Measurements from ENCODE around the gene MCU. TPM values are rescaled to one million over a fixed set of nuclear protein-coding genes. Genes with fewer than 3 reads are reported as not detected.

Gene MCU
- total RNA-seq, 2 donors from 2014 or later: 15.0 to 24.6 TPM

GRCh38 chr10:72782649-72783330, 90.8 kb downstream of the MCU start:
- TF ChIP-seq CTCF (IDR thresholded peaks at IDR 0.05): no peak
- ATAC-seq (ENCODE audit: insufficient number of reproducible peaks, low FRiP score, low read depth): no peak
- no peak for DNase-seq (ENCODE audit: low spot score)
- H3K27me3 ChIP-seq (replicated peaks; ENCODE audit: insufficient read depth): no peaks in the 10 kb centered on the region
- no peaks in the 10 kb centered on the region for H3K36me3 ChIP-seq
- peaks cover 21 to 36% of the 10 kb centered on the region in 2 donors for H3K4me1 ChIP-seq (ENCODE audit: control insufficient read depth in 1 of 2, low read depth in 2 of 2)
- H3K9me3 ChIP-seq: no peaks in the 10 kb centered on the region
- no peak overlapping the region for H3K27ac ChIP-seq
- H3K4me3 ChIP-seq: no peak overlapping the region

- Histone ChIP-seq H3K4me3 (no peak overlapping the region), H3K27me3 (replicated peaks; ENCODE audit: insufficient read depth) (no peaks in the 10 kb centered on the region), H3K9me3 (no peaks in the 10 kb centered on the region), H3K4me1 (ENCODE audit: control insufficient read depth in 1 of 2, low read depth in 2 of 2) (peaks cover 21 to 36% of the 10 kb centered on the region in 2 donors), H3K27ac (no peak overlapping the region), H3K36me3 (no peaks in the 10 kb centered on the region)
- ATAC-seq (ENCODE audit: insufficient number of reproducible peaks, low FRiP score, low read depth): no peak
- DNase-seq (ENCODE audit: low spot score): no peak
- no peak for TF ChIP-seq CTCF (IDR thresholded peaks at IDR 0.05)
Measured at GRCh38 chr10:72783410-72783833, 91.5 kb downstream of the MCU start.

- DNase-seq (ENCODE audit: low spot score) (no peak), ATAC-seq (ENCODE audit: insufficient number of reproducible peaks, low FRiP score, low read depth) (no peak)
- no peaks in the 10 kb centered on the region for H3K9me3 ChIP-seq
- H3K4me1 ChIP-seq (ENCODE audit: control insufficient read depth in 1 of 2, low read depth in 2 of 2): peaks cover 21 to 36% of the 10 kb centered on the region in 2 donors
- no peak overlapping the region for H3K27ac ChIP-seq
- peak overlapping the region; percentile 34 for H3K4me3 ChIP-seq
- no peak for TF ChIP-seq CTCF (IDR thresholded peaks at IDR 0.05)
- H3K27me3 ChIP-seq (replicated peaks; ENCODE audit: insufficient read depth): no peaks in the 10 kb centered on the region
- no peaks in the 10 kb centered on the region for H3K36me3 ChIP-seq
Measured at GRCh38 chr10:72784551-72785351, 92.8 kb downstream of the MCU start.

- ATAC-seq (ENCODE audit: insufficient number of reproducible peaks, low FRiP score, low read depth) (no peak), DNase-seq (ENCODE audit: low spot score) (no peak)
- H3K9me3 ChIP-seq: no peaks in the 10 kb centered on the region
- H3K27me3 ChIP-seq (replicated peaks; ENCODE audit: insufficient read depth): no peaks in the 10 kb centered on the region
- H3K4me3 ChIP-seq: no peak overlapping the region
- TF ChIP-seq CTCF (IDR thresholded peaks at IDR 0.05): no peak
- H3K4me1 ChIP-seq (ENCODE audit: control insufficient read depth in 1 of 2, low read depth in 2 of 2): peaks cover 26 to 36% of the 10 kb centered on the region in 2 donors
- no peak overlapping the region for H3K27ac ChIP-seq
- no peaks in the 10 kb centered on the region for H3K36me3 ChIP-seq
Measured at GRCh38 chr10:72785409-72785808, 93.5 kb downstream of the MCU start.

- Histone ChIP-seq H3K36me3 (no peaks in the 10 kb centered on the region), H3K9me3 (no peaks in the 10 kb centered on the region), H3K27me3 (replicated peaks; ENCODE audit: insufficient read depth) (no peaks in the 10 kb centered on the region), H3K4me1 (ENCODE audit: control insufficient read depth in 1 of 2, low read depth in 2 of 2) (peaks cover 11 to 20% of the 10 kb centered on the region in 2 donors), H3K27ac (no peak overlapping the region), H3K4me3 (no peak overlapping the region)
- DNase-seq (ENCODE audit: low spot score): no peak
- ATAC-seq (ENCODE audit: insufficient number of reproducible peaks, low FRiP score, low read depth): no peak
- no peak for TF ChIP-seq CTCF (IDR thresholded peaks at IDR 0.05)
Measured at GRCh38 chr10:72790216-72790990, 98.5 kb downstream of the MCU start.

Data from thoracic aorta (tissue), 2 donors.